ENCODE measurements around the gene SLC34A3.

Gene SLC34A3

DNA sequence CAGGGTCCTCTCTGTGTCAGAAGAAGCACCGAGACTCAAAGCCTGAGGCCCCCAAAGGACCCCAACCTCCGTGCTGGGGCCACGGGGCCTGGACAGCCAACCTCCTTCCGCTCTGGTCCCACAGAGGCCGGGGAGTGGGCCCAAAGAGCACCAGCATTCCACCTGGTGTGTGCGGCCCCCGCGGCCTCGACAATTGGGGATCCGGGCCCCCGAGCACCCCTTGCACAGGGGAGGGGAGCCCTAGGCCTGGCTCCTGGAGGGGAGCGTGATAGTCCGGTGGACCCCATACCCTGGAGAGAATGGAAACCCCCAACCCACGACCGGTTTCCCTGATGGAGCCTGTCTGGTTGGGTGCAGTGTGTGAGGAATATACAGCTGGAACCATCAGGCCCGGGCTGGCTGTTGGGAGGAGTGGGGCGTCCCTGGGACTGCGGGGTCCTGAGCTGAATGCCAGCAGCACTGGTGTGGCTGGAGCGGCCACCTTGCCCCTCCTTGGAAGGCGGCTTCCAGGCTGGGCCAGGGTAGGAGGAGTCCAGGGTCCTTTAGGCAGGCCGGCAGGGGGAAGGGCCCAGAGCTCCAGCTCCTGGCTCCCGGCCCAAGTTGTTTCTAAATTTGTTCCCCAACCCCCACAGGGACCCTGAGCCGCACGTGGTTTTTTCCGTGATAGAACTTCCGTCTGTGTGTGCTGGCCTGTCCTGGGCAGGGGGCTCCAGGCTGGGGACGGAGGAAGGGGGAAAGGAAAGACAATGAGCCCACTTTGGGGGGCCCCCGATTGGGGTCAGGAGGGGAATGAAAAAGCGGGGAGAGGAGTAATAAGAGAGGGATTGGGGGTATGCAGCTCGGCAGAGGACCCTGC, 46.0 kb downstream of the SLC34A3 start:
- Histone ChIP-seq H3K9me3 (ENCODE audit: control insufficient read depth, low read length) (no peaks in the 10 kb centered on the region), H3K27me3 (ENCODE audit: control insufficient read depth, insufficient read depth, low read length) (no peaks in the 10 kb centered on the region), H3K4me3 (ENCODE audit: low read length) (peak overlapping the region; percentile 17), H3K9ac (ENCODE audit: low read length) (peak overlapping the region; percentile 93), H3K4me1 (ENCODE audit: control insufficient read depth, insufficient read depth, low read length) (peaks cover 44% of the 10 kb centered on the region), H3K36me3 (ENCODE audit: control insufficient read depth, insufficient read depth, low read length) (peaks cover 6% of the 10 kb centered on the region)

DNA sequence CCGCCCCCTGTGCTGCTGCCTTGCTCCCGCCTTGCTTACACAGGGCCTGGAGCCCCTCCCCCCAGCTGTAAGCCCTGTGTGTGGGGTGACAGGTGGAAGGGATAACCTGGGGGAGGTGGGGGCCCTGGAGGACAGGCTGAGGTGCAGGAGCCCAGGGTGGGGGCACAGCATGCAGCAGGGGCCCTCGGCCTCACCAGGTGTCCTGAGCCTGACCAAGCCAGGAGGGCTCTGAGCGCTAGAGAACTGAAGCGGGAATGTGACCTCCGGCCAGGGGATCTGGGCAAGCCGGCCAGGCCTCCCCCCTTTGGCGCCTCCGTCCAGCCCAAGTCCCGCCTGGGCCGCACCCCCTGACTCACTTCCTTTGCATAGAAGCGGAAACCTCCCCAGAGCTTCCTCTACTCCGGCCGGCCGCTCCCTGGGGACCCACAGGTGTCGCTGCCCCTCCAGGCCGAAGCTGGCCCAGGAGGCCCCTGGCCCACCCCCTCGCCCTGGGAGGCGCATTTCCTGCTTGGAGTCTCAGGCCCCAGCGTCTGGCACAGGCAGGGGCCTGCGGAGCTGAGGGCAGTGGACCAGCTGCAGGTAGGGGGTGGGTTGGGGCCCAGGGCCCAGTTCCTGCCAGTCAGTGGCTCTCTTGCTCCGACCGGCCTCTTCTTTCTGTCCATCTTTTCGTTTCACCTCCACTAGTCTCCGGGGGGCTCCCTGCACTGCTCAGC, 46.8 kb downstream of the SLC34A3 start, which contains the start of gene TOR4A:
Gene TOR4A (plus strand): TSS at position 398 of the 713 bp plus-strand sequence. CDS start 964 bp downstream, outside the sequence.
- H3K4me1 ChIP-seq (ENCODE audit: control insufficient read depth, insufficient read depth, low read length) = peaks cover 44% of the 10 kb centered on the region
- no peaks in the 10 kb centered on the region for H3K36me3 ChIP-seq (ENCODE audit: control insufficient read depth, insufficient read depth, low read length)
- H3K27me3 ChIP-seq (ENCODE audit: control insufficient read depth, insufficient read depth, low read length) = no peaks in the 10 kb centered on the region
- peak within 1 kb of the TSS; percentile 93 for H3K9ac ChIP-seq (ENCODE audit: low read length)
- peak within 1 kb of the TSS; percentile 67 for H3K4me3 ChIP-seq (ENCODE audit: low read length)
- H3K9me3 ChIP-seq (ENCODE audit: control insufficient read depth, low read length) = no peaks in the 10 kb centered on the region

GRCh38 chr9:137278061-137278701, 47.5 kb downstream of the SLC34A3 start:
- no peaks in the 10 kb centered on the region for H3K36me3 ChIP-seq (ENCODE audit: control insufficient read depth, insufficient read depth, low read length)
- H3K27me3 ChIP-seq (ENCODE audit: control insufficient read depth, insufficient read depth, low read length) = no peaks in the 10 kb centered on the region
- peak overlapping the region; percentile 67 for H3K4me3 ChIP-seq (ENCODE audit: low read length)
- no peaks in the 10 kb centered on the region for H3K9me3 ChIP-seq (ENCODE audit: control insufficient read depth, low read length)
- peak overlapping the region; percentile 93 for H3K9ac ChIP-seq (ENCODE audit: low read length)
- H3K4me1 ChIP-seq (ENCODE audit: control insufficient read depth, insufficient read depth, low read length) = peaks cover 44% of the 10 kb centered on the region

DNA sequence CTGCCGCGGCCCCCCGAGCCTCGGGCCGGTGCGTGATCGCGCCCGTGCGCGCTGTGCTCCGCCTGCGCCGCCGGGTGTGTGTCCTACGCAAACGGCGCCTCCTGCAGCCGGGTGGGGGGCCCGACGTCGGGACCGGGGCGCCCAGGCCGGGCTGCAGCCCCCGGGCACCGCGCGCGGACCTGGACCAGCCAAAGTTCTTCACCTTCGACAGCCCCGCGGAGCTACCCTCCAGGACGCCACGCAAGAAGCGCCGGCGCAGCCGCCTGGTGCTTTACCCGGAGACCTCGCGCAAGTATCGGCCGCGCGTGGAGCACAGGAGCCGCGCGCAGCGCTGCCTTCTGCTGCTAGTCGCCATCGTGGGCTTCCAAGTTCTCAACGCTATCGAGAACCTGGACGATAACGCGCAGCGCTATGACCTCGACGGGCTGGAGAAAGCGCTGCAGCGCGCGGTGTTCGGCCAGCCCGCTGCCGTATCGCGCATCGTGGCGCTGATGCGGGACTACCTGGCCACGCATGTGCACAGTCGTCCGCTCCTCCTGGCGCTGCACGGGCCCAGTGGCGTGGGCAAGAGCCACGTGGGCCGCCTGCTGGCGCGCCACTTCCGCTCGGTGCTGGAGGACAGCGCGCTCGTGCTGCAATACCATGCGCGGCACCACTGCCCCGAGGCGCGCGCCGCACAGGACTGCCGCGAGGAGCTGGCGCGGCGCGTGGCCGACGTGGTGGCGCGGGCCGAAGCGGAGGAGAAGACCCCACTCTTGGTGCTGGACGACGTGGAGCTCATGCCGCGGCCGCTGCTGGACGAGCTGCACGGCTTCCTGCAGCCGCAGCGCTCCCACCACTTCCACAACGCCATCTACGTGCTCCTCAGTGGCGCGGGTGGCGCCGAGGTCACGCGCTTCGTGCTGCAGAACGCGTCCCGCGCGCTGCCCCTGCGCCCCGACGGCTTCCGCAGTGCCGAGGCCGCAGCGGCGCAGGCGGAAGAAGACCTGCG, 48.3 kb downstream of the SLC34A3 start:
- Histone ChIP-seq H3K4me1 (ENCODE audit: control insufficient read depth, insufficient read depth, low read length) (peaks cover 40% of the 10 kb centered on the region), H3K27me3 (ENCODE audit: control insufficient read depth, insufficient read depth, low read length) (no peaks in the 10 kb centered on the region), H3K9ac (ENCODE audit: low read length) (peak overlapping the region; percentile 93), H3K4me3 (ENCODE audit: low read length) (no peak overlapping the region), H3K36me3 (ENCODE audit: control insufficient read depth, insufficient read depth, low read length) (no peaks in the 10 kb centered on the region), H3K9me3 (ENCODE audit: control insufficient read depth, low read length) (no peaks in the 10 kb centered on the region)

GRCh38 chr9:137279741-137280473, 49.2 kb downstream of the SLC34A3 start:
- Histone ChIP-seq H3K9me3 (ENCODE audit: control insufficient read depth, low read length) (no peaks in the 10 kb centered on the region), H3K27me3 (ENCODE audit: control insufficient read depth, insufficient read depth, low read length) (no peaks in the 10 kb centered on the region), H3K4me3 (ENCODE audit: low read length) (no peak overlapping the region), H3K36me3 (ENCODE audit: control insufficient read depth, insufficient read depth, low read length) (no peaks in the 10 kb centered on the region), H3K9ac (ENCODE audit: low read length) (no peak overlapping the region), H3K4me1 (ENCODE audit: control insufficient read depth, insufficient read depth, low read length) (peaks cover 34% of the 10 kb centered on the region)

GRCh38 chr9:137280474-137281344, 50.0 kb downstream of the SLC34A3 start:
- H3K36me3 ChIP-seq (ENCODE audit: control insufficient read depth, insufficient read depth, low read length) = no peaks in the 10 kb centered on the region
- H3K9ac ChIP-seq (ENCODE audit: low read length) = no peak overlapping the region
- H3K4me1 ChIP-seq (ENCODE audit: control insufficient read depth, insufficient read depth, low read length) = peaks cover 26% of the 10 kb centered on the region
- H3K4me3 ChIP-seq (ENCODE audit: low read length) = no peak overlapping the region
- no peaks in the 10 kb centered on the region for H3K9me3 ChIP-seq (ENCODE audit: control insufficient read depth, low read length)
- H3K27me3 ChIP-seq (ENCODE audit: control insufficient read depth, insufficient read depth, low read length) = no peaks in the 10 kb centered on the region

GRCh38 chr9:137281345-137282116, 50.8 kb downstream of the SLC34A3 start:
- H3K4me3 ChIP-seq (ENCODE audit: low read length) = no peak overlapping the region
- no peaks in the 10 kb centered on the region for H3K9me3 ChIP-seq (ENCODE audit: control insufficient read depth, low read length)
- no peaks in the 10 kb centered on the region for H3K27me3 ChIP-seq (ENCODE audit: control insufficient read depth, insufficient read depth, low read length)
- peaks cover 18% of the 10 kb centered on the region for H3K4me1 ChIP-seq (ENCODE audit: control insufficient read depth, insufficient read depth, low read length)
- no peaks in the 10 kb centered on the region for H3K36me3 ChIP-seq (ENCODE audit: control insufficient read depth, insufficient read depth, low read length)
- H3K9ac ChIP-seq (ENCODE audit: low read length) = no peak overlapping the region

Data from mucosa of stomach (tissue), 1 donor.